Liver (tissue), 9 donors: Measurements from ENCODE around the gene CDC42BPB. TPM values are rescaled to one million over a fixed set of nuclear protein-coding genes. Genes with fewer than 3 reads are reported as not detected.

Source experiments
- DNase-seq: peaks from one replicate; pipeline ENCODE4 v3.0.0-alpha.2; 2017; ENCODE audit warnings: low spot score
- H3K27ac ChIP-seq, 2 donors: one replicate each; pipeline ENCODE4 v1.7.0; 2013; ENCODE audit warnings: inconsistent platforms in 2 of 2, low read length in 2 of 2, control low read depth in 1 of 2, low read depth in 1 of 2, mild to moderate bottlenecking in 1 of 2
- H3K27me3 ChIP-seq, 4 donors: one replicate each; pipeline versions ENCODE4 v1.6.1 to v1.7.0; 2013; ENCODE audit warnings: low read length in 3 of 4, inconsistent platforms in 1 of 4, mild to moderate bottlenecking in 1 of 4, moderate library complexity in 1 of 4; ENCODE audit not compliant: control insufficient read depth in 4 of 4, insufficient read depth in 4 of 4
- H3K36me3 ChIP-seq, 4 donors: one replicate each; pipeline versions ENCODE4 v1.6.1 to v1.7.0; 2013; ENCODE audit warnings: low read length in 3 of 4, mild to moderate bottlenecking in 3 of 4, low read depth in 1 of 4, moderate library complexity in 1 of 4; ENCODE audit not compliant: control insufficient read depth in 4 of 4, insufficient read depth in 3 of 4
- H3K4me1 ChIP-seq, 4 donors: one replicate each; pipeline versions ENCODE4 v1.6.1 to v1.7.0; 2013; ENCODE audit warnings: low read length in 3 of 4, mild to moderate bottlenecking in 3 of 4, moderate library complexity in 1 of 4; ENCODE audit not compliant: control insufficient read depth in 4 of 4, insufficient read depth in 4 of 4
- H3K4me3 ChIP-seq, 3 donors: one replicate each; pipeline versions ENCODE4 v1.6.1 to v1.7.0; 2013; ENCODE audit warnings: low read length in 3 of 3, control low read depth in 1 of 3, low read depth in 1 of 3, mild to moderate bottlenecking in 1 of 3
- H3K9ac ChIP-seq, 2 donors: one replicate each; pipeline ENCODE4 v1.7.0; 2013; ENCODE audit warnings: low read length in 2 of 2, mild to moderate bottlenecking in 2 of 2, moderate library complexity in 2 of 2, control low read depth in 1 of 2, low read depth in 1 of 2
- H3K9me3 ChIP-seq, 4 donors: one replicate each; pipeline versions ENCODE4 v1.6.1 to v1.7.0; 2013; ENCODE audit warnings: low read length in 3 of 4; ENCODE audit not compliant: control insufficient read depth in 4 of 4
- ATF3 ChIP-seq: IDR thresholded peaks from 2 replicates; pipeline ENCODE4 v1.6.1; 2016; ENCODE audit warnings: antibody characterized with exemption
- CTCF ChIP-seq: fragments of 150-350 bp; IDR thresholded peaks from 2 replicates; pipeline ENCODE4 v1.5.1; 2017; ENCODE audit warnings: improper control_type of control experiment, low read depth, low read length; ENCODE audit not compliant: missing input control
- FOXA1 ChIP-seq: IDR thresholded peaks from 2 replicates; pipeline ENCODE4 v1.6.1; 2016; ENCODE audit warnings: antibody characterized with exemption
- HNF4A ChIP-seq, 2 donors: conservative IDR thresholded peaks; 2 replicates each; pipeline ENCODE4 v1.6.1; 2016; ENCODE audit warnings: antibody characterized with exemption in 2 of 2, mild to moderate bottlenecking in 2 of 2
- JUND ChIP-seq, 2 donors: IDR thresholded peaks; 2 replicates each; pipeline ENCODE4 v1.6.1; 2016; ENCODE audit warnings: antibody characterized with exemption in 2 of 2
- MAX ChIP-seq: IDR thresholded peaks from 2 replicates; pipeline ENCODE4 v1.6.1; 2016; ENCODE audit warnings: antibody characterized with exemption
- NR2F2 ChIP-seq: IDR thresholded peaks from 2 replicates; pipeline ENCODE4 v1.6.1; 2016; ENCODE audit warnings: antibody characterized with exemption
- REST ChIP-seq: IDR thresholded peaks from 2 replicates; pipeline ENCODE4 v1.6.1; 2016; ENCODE audit warnings: antibody characterized with exemption, mild to moderate bottlenecking
- RXRA ChIP-seq, 2 donors: IDR thresholded peaks; 2 replicates each; pipeline ENCODE4 v1.6.1; 2017 to 2018; ENCODE audit warnings: antibody characterized with exemption in 2 of 2, mild to moderate bottlenecking in 1 of 2
- SP1 ChIP-seq: IDR thresholded peaks from 2 replicates; pipeline ENCODE4 v1.6.1; 2018; ENCODE audit warnings: antibody characterized with exemption, mild to moderate bottlenecking
- TAF1 ChIP-seq: conservative IDR thresholded peaks from 2 replicates; pipeline ENCODE4 v1.6.1; 2016; ENCODE audit warnings: antibody characterized with exemption, mild to moderate bottlenecking
- YY1 ChIP-seq: IDR thresholded peaks from 2 replicates; pipeline ENCODE4 v1.6.1; 2016; ENCODE audit warnings: antibody characterized with exemption, mild to moderate bottlenecking
- ZBTB33 ChIP-seq: IDR thresholded peaks from 2 replicates; pipeline ENCODE4 v1.6.1; 2016; ENCODE audit warnings: antibody characterized with exemption
- WGBS: extraction: QIAGEN DNeasy Blood & Tissue Kit; methylation state at CpG from one replicate; pipeline ENCODE4 v1.1.7; 2013; 5-methylcytosine and 5-hydroxymethylcytosine counted together
- polyA plus RNA-seq, 2 donors: library from polyadenylated mRNA; stranded (reverse) in 1 of 2; unstranded in 1 of 2; fragments of 200-250 nt in 1 of 2; fragments of >200 nt in 1 of 2; fragmentation: Nextera tagmentation in 1 of 2; extraction: Ambion mirVana in 1 of 2; gene quantifications; one replicate each; pipeline versions ENCODE4 v1.2.1 to v1.2.3, GENCODE V29; 2013 to 2015
- total RNA-seq, 2 donors: library from RNA; depleted of rRNA; stranded (reverse); fragments of >200 nt; gene quantifications; one replicate each; pipeline ENCODE4 v1.2.3, GENCODE V29; 2014
- donor health status: healthy.
- donor health status: healthy.
- donor health status: healthy.
- donor health status: healthy.
- donor health status: healthy.

The CDC42BPB gene
- total and polyA plus RNA-seq, 4 donors = 4.1 to 78.7 (median 29.7) TPM

- no peak overlapping the region for H3K4me3 ChIP-seq
- H3K9ac ChIP-seq = no peak overlapping the region
- H3K27me3 ChIP-seq = no peaks in the 10 kb centered on the region
- H3K4me1 ChIP-seq = peaks cover 9 to 43% (median 33%) of the 10 kb centered on the region in 4 donors
- peaks cover 0 to 3% (median 3%) of the 10 kb centered on the region in 4 donors for H3K36me3 ChIP-seq
- H3K27ac ChIP-seq = peak overlapping the region in 1 of 2 donors; percentile 44
- no peaks in the 10 kb centered on the region for H3K9me3 ChIP-seq
- TF ChIP-seq MAX = no peak
- TF ChIP-seq YY1 = no peak
- no peak for TF ChIP-seq HNF4A (conservative IDR thresholded peaks at IDR 0.05)
- peak; percentile 69 for TF ChIP-seq REST
- DNase-seq = no peak
- 60% methylated on average over 15 of the region's 15 CpGs for WGBS
Measured at GRCh38 chr14:103045371-103045869, 11.9 kb downstream of the CDC42BPB start.

- Histone ChIP-seq H3K4me3 (no peak overlapping the region), H3K9ac (no peak overlapping the region), H3K27me3 (no peaks in the 10 kb centered on the region), H3K9me3 (no peaks in the 10 kb centered on the region), H3K4me1 (peaks cover 8 to 25% (median 17%) of the 10 kb centered on the region in 4 donors), H3K36me3 (peaks cover 0 to 3% (median 3%) of the 10 kb centered on the region in 4 donors), H3K27ac (no peak overlapping the region)
- 94% methylated on average over 8 of the region's 8 CpGs for WGBS
- TF ChIP-seq ATF3 (no peak), FOXA1 (no peak), RXRA (IDR thresholded peaks at IDR 0.05) (no peak), JUND (IDR thresholded peaks at IDR 0.05) (no peak), TAF1 (no peak), HNF4A (conservative IDR thresholded peaks at IDR 0.05) (no peak), YY1 (no peak), NR2F2 (no peak), CTCF (no peak), ZBTB33 (no peak), MAX (no peak), SP1 (no peak)
- DNase-seq = no peak
Measured at GRCh38 chr14:103043257-103044015, 13.9 kb downstream of the CDC42BPB start.
